Neuronal stem cell (in vitro differentiated cells): ENCODE data around the gene SLC2A9.

Experiments used
- DNase-seq: peaks from one replicate; pipeline ENCODE4 v3.0.0-alpha.2; 2013; ENCODE audit warnings: low spot score
- H2AFZ ChIP-seq: one replicate; pipeline ENCODE4 v1.6.1; 2013; ENCODE audit warnings: mild to moderate bottlenecking, low read length, inconsistent platforms
- H2AK5ac ChIP-seq: 2 replicates; pipeline ENCODE4 v1.6.1; 2013; ENCODE audit warnings: low read depth, mild to moderate bottlenecking, inconsistent platforms, low read length, moderate library complexity, mixed read lengths
- H2BK120ac ChIP-seq: 2 replicates; pipeline ENCODE4 v1.6.1; 2013; ENCODE audit warnings: low read depth, mild to moderate bottlenecking, inconsistent platforms, low read length, moderate library complexity, mixed read lengths
- H2BK12ac ChIP-seq: one replicate; pipeline ENCODE4 v1.6.1; 2013; ENCODE audit warnings: low read length, inconsistent platforms
- H2BK15ac ChIP-seq: 2 replicates; pipeline ENCODE4 v1.6.1; 2013; ENCODE audit warnings: mild to moderate bottlenecking, low read length, inconsistent platforms, mixed read lengths
- H2BK5ac ChIP-seq: one replicate; pipeline ENCODE4 v1.6.1; 2013; ENCODE audit warnings: inconsistent platforms, mild to moderate bottlenecking, low read length, moderate library complexity
- H3K14ac ChIP-seq: one replicate; pipeline ENCODE4 v1.6.1; 2013; ENCODE audit warnings: low read length, inconsistent platforms
- H3K18ac ChIP-seq: 2 replicates; pipeline ENCODE4 v1.6.1; 2013; ENCODE audit warnings: low read length, inconsistent platforms
- H3K23ac ChIP-seq: 2 replicates; pipeline ENCODE4 v1.6.1; 2013; ENCODE audit warnings: low read depth, mild to moderate bottlenecking, mixed read lengths, low read length, inconsistent platforms; ENCODE audit not compliant: poor library complexity
- H3K27ac ChIP-seq: replicated peaks from 3 replicates; pipeline ENCODE4 v1.5.1; 2013; ENCODE audit warnings: low read length, inconsistent platforms
- H3K27me3 ChIP-seq, 3 experiments: 2 replicates each; pipeline ENCODE4 v1.6.1; 2013; ENCODE audit warnings: low read length in 3 of 3, mild to moderate bottlenecking in 2 of 3, inconsistent platforms in 1 of 3, low read depth in 1 of 3, mixed read lengths in 1 of 3, moderate library complexity in 1 of 3; ENCODE audit not compliant: control insufficient read depth in 3 of 3, insufficient read depth in 3 of 3
- H3K36me3 ChIP-seq, 2 donors: replicated peaks in 1 of 2; 2 replicates each; pipeline ENCODE4 v1.6.1; 2013; ENCODE audit warnings: low read length in 2 of 2; ENCODE audit not compliant: control insufficient read depth in 2 of 2, insufficient read depth in 2 of 2
- H3K4ac ChIP-seq: 2 replicates; pipeline ENCODE4 v1.6.1; 2013; ENCODE audit warnings: inconsistent platforms, mild to moderate bottlenecking, low read length, moderate library complexity
- H3K4me1 ChIP-seq, 2 donors: 1 replicate in 1 of 2; 2 replicates in 1 of 2; pipeline ENCODE4 v1.6.1; 2013; ENCODE audit warnings: low read length in 2 of 2, low read depth in 1 of 2; ENCODE audit not compliant: control insufficient read depth in 2 of 2, insufficient read depth in 1 of 2
- H3K4me2 ChIP-seq: one replicate; pipeline ENCODE4 v1.6.1; 2013; ENCODE audit warnings: mild to moderate bottlenecking, low read length, inconsistent platforms; ENCODE audit not compliant: insufficient read depth, poor library complexity, severe bottlenecking
- H3K4me3 ChIP-seq, 2 donors: 2 replicates each; pipeline ENCODE4 v1.5.1; 2013; ENCODE audit warnings: low read length in 2 of 2, mild to moderate bottlenecking in 2 of 2, inconsistent platforms in 1 of 2, moderate library complexity in 1 of 2
- H3K79me1 ChIP-seq: one replicate; pipeline ENCODE4 v1.6.1; 2013; ENCODE audit warnings: low read depth, mild to moderate bottlenecking, inconsistent platforms, low read length, moderate library complexity
- H3K9ac ChIP-seq: one replicate; pipeline ENCODE4 v1.6.1; 2013; ENCODE audit warnings: mild to moderate bottlenecking, low read depth, low read length, inconsistent platforms; ENCODE audit not compliant: poor library complexity
- H3K9me3 ChIP-seq, 2 donors: replicated peaks in 1 of 2; 2 replicates each; pipeline versions ENCODE3 to v1.6.1; 2013; ENCODE audit warnings: low read length in 2 of 2, mild to moderate bottlenecking in 2 of 2, inconsistent platforms in 1 of 2, low read depth in 1 of 2, mixed read lengths in 1 of 2, moderate library complexity in 1 of 2; ENCODE audit not compliant: control insufficient read depth in 2 of 2, insufficient read depth in 1 of 2
- H4K8ac ChIP-seq: one replicate; pipeline ENCODE4 v1.6.1; 2013; ENCODE audit warnings: low read depth, mild to moderate bottlenecking, inconsistent platforms, low read length, moderate library complexity
- H4K91ac ChIP-seq: one replicate; pipeline ENCODE4 v1.6.1; 2013; ENCODE audit warnings: low read length, low read depth, mild to moderate bottlenecking, inconsistent platforms; ENCODE audit not compliant: poor library complexity
- WGBS, 2 donors: extraction: QIAGEN DNeasy Blood & Tissue Kit; methylation state at CpG; one replicate each; pipeline ENCODE4 v1.1.7; 2013; ENCODE audit warnings: missing lambda C conversion rate in 2 of 2, mixed read lengths in 1 of 2; ENCODE audit not compliant: insufficient read length in 2 of 2, insufficient replicate concordance in 1 of 2; ENCODE audit errors: extremely low coverage in 2 of 2; 5-methylcytosine and 5-hydroxymethylcytosine counted together

SLC2A9 gene

DNA sequence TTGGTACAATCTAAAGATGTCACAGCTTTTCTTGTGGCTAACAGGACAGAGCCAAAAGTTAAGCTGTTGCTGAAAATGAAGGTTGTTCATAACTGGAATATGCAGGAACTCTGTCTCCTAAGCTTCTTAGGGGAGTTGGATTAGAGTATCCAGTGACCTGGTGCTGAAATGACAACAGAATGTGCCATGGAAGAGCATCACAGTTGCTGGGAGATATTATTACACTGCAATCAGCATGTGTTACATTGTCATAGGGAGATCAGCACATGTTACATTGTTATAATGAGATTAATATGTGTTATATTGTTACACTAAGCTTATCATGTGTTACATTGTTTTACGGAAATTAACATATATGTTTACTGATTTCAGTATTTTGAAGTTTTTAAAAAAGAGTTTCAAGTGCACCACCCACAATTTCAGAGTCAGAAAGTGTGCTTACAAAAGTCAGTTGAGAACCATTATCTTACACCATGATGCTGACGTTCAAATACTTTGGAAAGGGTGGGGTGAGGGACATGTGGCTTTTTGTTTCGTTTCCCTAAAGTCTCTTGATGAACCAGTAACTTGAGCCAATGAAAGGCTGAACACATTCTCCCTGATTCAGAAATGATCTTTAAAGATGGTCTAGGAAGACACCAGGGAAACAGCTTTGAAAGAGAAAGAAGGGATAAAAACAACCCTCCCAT lies 126.5 kb downstream of the SLC2A9 start:
- H2BK5ac ChIP-seq, result no peak overlapping the region
- no peaks in the 10 kb centered on the region for H3K4me1 ChIP-seq
- H2AFZ ChIP-seq, result no peak overlapping the region
- DNase-seq, result no peak
- no peak overlapping the region for H3K14ac ChIP-seq
- no peak overlapping the region for H2AK5ac ChIP-seq
- H2BK120ac ChIP-seq, result no peak overlapping the region
- no peak overlapping the region for H3K4me3 ChIP-seq
- no peaks in the 10 kb centered on the region for H3K36me3 ChIP-seq
- no peak overlapping the region for H3K4me2 ChIP-seq
- H3K4ac ChIP-seq, result no peak overlapping the region
- no peaks in the 10 kb centered on the region for H3K9me3 ChIP-seq
- no peak overlapping the region for H3K18ac ChIP-seq
- no peak overlapping the region for H3K27ac ChIP-seq
- H4K8ac ChIP-seq, result no peak overlapping the region
- no peak overlapping the region for H2BK15ac ChIP-seq
- no peaks in the 10 kb centered on the region for H3K79me1 ChIP-seq
- no peak overlapping the region for H4K91ac ChIP-seq
- WGBS, 2 donors, result no CpG with 5 or more reads among the region's 3 CpGs
- peaks cover 0 to 2% (median 0%) of the 10 kb centered on the region in 3 experiments for H3K27me3 ChIP-seq
- H2BK12ac ChIP-seq, result no peak overlapping the region
- H3K23ac ChIP-seq, result no peak overlapping the region
- no peak overlapping the region for H3K9ac ChIP-seq

GRCh38 chr4:9893329-9894108 lies 127.8 kb downstream of the SLC2A9 start:
- Histone ChIP-seq H3K27ac (no peak overlapping the region), H3K18ac (no peak overlapping the region), H2BK15ac (no peak overlapping the region), H2BK5ac (no peak overlapping the region), H4K8ac (no peak overlapping the region), H2BK12ac (no peak overlapping the region), H3K4ac (no peak overlapping the region), H2BK120ac (no peak overlapping the region), H3K36me3 (no peaks in the 10 kb centered on the region), H2AK5ac (no peak overlapping the region), H3K4me1 (no peaks in the 10 kb centered on the region), H3K4me3 (no peak overlapping the region), H3K9me3 (no peaks in the 10 kb centered on the region), H3K23ac (no peak overlapping the region), H3K27me3 (no peaks in the 10 kb centered on the region), H3K4me2 (no peak overlapping the region), H3K9ac (no peak overlapping the region), H3K14ac (no peak overlapping the region), H3K79me1 (no peaks in the 10 kb centered on the region), H4K91ac (no peak overlapping the region), H2AFZ (no peak overlapping the region)
- WGBS, 2 donors, result no CpG with 5 or more reads among the region's 8 CpGs
- no peak for DNase-seq

DNA sequence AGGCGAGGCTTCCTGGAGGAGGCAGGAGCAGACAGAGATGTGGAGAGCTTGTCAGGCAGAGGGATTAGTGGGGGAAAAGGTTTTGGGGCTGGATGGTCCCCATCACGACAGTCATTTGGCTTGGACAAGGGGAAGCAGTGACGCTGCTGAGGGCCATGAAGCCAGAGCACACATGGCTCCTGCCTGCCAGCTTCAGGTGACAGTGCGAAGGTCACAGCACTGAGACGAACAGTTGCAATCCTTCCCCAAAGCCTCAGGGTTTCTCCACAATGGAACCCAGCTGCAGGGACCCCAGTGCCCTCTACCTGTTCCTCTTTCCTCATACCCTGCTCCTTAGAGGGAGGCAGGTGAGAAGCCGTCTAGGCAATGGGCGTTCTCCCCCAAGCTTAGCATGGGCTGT lies 129.6 kb downstream of the SLC2A9 start:
- no peak for DNase-seq
- H3K18ac ChIP-seq, result no peak overlapping the region
- no peak overlapping the region for H2AFZ ChIP-seq
- no peak overlapping the region for H3K27ac ChIP-seq
- no peak overlapping the region for H4K8ac ChIP-seq
- no peak overlapping the region for H2BK120ac ChIP-seq
- no peak overlapping the region for H3K4me2 ChIP-seq
- H3K9me3 ChIP-seq, result no peaks in the 10 kb centered on the region
- H2BK12ac ChIP-seq, result no peak overlapping the region
- no peaks in the 10 kb centered on the region for H3K4me1 ChIP-seq
- no peaks in the 10 kb centered on the region for H3K36me3 ChIP-seq
- no peak overlapping the region for H4K91ac ChIP-seq
- no peak overlapping the region for H3K4me3 ChIP-seq
- no peak overlapping the region for H2BK15ac ChIP-seq
- no peak overlapping the region for H2BK5ac ChIP-seq
- no peaks in the 10 kb centered on the region for H3K27me3 ChIP-seq
- no peak overlapping the region for H2AK5ac ChIP-seq
- no peaks in the 10 kb centered on the region for H3K79me1 ChIP-seq
- no peak overlapping the region for H3K9ac ChIP-seq
- H3K14ac ChIP-seq, result no peak overlapping the region
- H3K4ac ChIP-seq, result no peak overlapping the region
- no CpG with 5 or more reads among the region's 7 CpGs for WGBS, 2 donors
- H3K23ac ChIP-seq, result no peak overlapping the region

GRCh38 chr4:9891056-9891455 lies 130.2 kb downstream of the SLC2A9 start:
- no CpG with 5 or more reads among the region's 7 CpGs for WGBS, 2 donors
- DNase-seq, result no peak

More at GRCh38 chr4:9891056-9891455, 130.2 kb downstream of the SLC2A9 start:
- no peak overlapping the region for H2BK12ac ChIP-seq
- no peaks in the 10 kb centered on the region for H3K27me3 ChIP-seq
- no peak overlapping the region for H2AK5ac ChIP-seq
- H3K79me1 ChIP-seq, result no peaks in the 10 kb centered on the region
- H3K4me2 ChIP-seq, result no peak overlapping the region
- H3K4me1 ChIP-seq, result no peaks in the 10 kb centered on the region
- H2BK5ac ChIP-seq, result no peak overlapping the region
- H2BK120ac ChIP-seq, result no peak overlapping the region
- H3K36me3 ChIP-seq, result no peaks in the 10 kb centered on the region
- no peak overlapping the region for H4K8ac ChIP-seq
- no peak overlapping the region for H3K4me3 ChIP-seq
- H3K4ac ChIP-seq, result no peak overlapping the region
- no peak overlapping the region for H3K14ac ChIP-seq
- H3K27ac ChIP-seq, result no peak overlapping the region
- no peak overlapping the region for H2AFZ ChIP-seq
- H4K91ac ChIP-seq, result no peak overlapping the region
- no peaks in the 10 kb centered on the region for H3K9me3 ChIP-seq
- H3K23ac ChIP-seq, result no peak overlapping the region
- no peak overlapping the region for H3K9ac ChIP-seq
- H2BK15ac ChIP-seq, result no peak overlapping the region
- no peak overlapping the region for H3K18ac ChIP-seq
